Fibroblast of skin of left quadriceps (primary cell): ENCODE data around the gene MGAT3.
A peak's percentile ranks its signal among the peaks of the same experiment; 100 is the strongest.
"Not testable (repeated sequence)": the region's sequence is repeated elsewhere in the genome, so short reads cannot be mapped to it uniquely, and the experiment has no call there.

ENCODE experiments used
- DNase-seq, 2 experiments: peaks; one replicate each; pipeline ENCODE4 v3.0.0-alpha.2; 2013; ENCODE audit warnings: low read depth in 2 of 2

MGAT3 gene

DNA sequence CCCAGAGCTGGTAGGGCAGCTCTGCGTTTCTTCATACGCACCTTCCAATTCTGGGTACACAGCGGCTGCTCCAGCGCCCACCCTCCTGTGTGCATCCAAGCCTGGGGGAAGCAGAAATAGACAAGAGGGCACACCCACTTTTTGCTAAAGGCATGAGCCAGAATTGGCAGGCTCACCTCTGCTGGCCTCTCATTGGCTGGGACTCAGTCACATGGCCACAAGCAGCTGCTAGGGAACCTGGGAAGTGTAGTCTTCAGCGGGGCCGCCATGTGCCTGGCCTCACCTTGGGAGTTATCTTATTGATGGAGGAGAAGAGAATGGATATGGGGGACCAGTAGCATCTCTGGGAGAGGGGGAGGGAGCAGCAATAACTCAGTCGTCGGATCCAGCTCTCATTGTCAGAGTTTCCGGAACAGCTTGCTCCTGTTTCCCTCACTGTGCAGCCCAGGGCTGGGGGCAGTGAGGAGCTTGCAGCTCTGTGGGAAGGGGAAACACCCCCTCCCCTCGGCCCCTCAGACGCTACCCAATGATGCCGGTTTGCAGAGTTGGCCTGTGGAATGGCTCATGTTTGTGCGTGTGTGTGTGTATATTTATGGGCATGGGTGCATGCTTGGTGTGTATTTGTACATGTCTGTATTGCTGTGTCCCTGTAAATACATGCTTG, 33.5 kb downstream of the MGAT3 start:
- DNase-seq: peak in 1 of 2 experiments; percentile 12

- no peak for DNase-seq
Observed at GRCh38 chr22:39490966-39491680, 34.3 kb downstream of the MGAT3 start.

- DNase-seq: no peak
Observed at GRCh38 chr22:39491696-39492095, 34.9 kb downstream of the MGAT3 start.

GRCh38 chr22:39492186-39492585, 35.4 kb downstream of the MGAT3 start:
- no peak for DNase-seq

GRCh38 chr22:39493759-39494158, 36.9 kb downstream of the MGAT3 start:
- peak in 1 of 2 experiments; percentile 30 for DNase-seq

- no peak for DNase-seq
Observed at GRCh38 chr22:39494471-39495120, 37.8 kb downstream of the MGAT3 start.

DNA sequence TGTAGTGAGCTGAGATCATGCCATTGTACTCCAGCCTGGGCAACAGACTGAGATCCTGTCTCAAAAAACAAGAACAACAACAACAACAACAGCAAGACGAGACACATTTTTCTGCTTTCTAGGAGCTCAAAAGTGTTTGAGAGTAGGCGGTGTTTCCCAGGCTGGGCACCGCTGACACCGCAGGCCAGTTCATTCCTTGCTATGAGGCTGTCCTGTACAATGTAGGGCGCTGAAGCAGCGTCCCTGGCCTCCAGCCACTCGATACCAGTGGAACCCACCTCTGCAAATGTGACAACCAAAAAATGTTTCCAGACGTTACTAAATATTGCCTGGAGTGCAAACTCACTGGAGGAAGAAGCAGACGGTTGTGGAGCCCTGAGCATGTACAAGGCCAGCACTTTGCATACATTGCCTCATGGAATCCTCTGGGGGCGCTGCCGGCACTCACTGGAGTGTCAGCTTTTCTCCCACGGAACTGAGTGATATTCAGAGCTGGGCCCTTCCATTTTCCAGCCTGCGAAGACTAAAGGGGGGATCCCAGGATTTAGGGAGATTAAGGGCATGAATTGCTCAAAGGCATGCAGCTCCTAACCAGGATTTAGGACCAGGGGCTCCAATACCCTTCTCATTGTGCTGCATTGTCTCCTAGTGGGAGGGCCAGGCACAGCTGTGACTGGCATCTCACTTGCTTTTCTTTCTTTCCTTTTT, 39.5 kb downstream of the MGAT3 start:
- no peak for DNase-seq

DNA sequence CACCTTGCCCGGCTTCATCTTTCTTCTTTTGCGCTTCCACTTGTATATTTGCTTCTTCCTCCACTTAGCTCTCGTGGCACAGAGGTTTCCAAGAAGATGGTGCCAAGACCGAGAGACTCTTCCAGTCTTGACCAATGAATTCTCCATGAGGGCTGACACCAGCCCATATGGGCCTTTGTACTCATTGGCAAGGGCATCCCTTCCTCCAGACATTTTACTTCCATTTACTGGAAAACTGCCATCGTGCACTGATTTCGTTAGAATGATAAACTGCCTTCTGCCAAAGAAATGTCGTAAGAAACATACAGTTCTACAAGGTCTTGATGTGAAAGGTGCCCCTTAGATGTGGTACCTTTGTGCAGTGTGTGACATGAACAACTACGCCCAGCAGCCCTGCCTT, 40.6 kb downstream of the MGAT3 start:
- DNase-seq: no peak

GRCh38 chr22:39498368-39498767, 41.6 kb downstream of the MGAT3 start:
- DNase-seq: no peak

- no peak for DNase-seq
Observed at GRCh38 chr22:39498802-39499201, 42.0 kb downstream of the MGAT3 start.

GRCh38 chr22:39500101-39500500, 43.3 kb downstream of the MGAT3 start:
- DNase-seq: no peak

DNA sequence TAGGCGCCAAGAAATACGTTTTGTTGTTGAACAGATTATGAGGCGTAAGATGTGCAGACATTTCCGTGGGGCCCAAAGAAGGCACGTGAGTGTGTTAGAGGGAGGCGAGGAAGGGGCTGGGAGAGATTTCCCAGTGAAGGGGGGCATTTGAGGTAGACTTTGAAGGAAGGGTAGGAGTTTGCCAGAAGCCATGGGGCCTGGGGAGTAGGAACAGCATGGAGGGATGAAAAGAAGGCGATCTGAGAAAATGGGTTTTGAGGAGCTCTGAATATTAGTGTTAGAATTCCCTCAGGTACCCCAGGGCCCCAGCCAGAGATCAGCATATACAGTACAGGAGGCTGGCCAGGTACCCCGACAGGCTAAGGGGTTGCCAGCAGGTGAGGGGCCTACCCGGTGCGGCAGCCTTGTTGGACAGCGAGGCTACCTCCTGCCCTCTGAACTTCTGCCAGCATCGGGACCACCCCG, 44.9 kb downstream of the MGAT3 start:
- DNase-seq: no peak

- DNase-seq: peak; percentile 74 to 75
Observed at GRCh38 chr22:39502109-39502788, 45.4 kb downstream of the MGAT3 start, which contains the start of gene MIEF1. TSS of gene MIEF1 (plus strand) at chr22:39502290. CDS start at chr22:39511295, 9,005 bp downstream.

DNA sequence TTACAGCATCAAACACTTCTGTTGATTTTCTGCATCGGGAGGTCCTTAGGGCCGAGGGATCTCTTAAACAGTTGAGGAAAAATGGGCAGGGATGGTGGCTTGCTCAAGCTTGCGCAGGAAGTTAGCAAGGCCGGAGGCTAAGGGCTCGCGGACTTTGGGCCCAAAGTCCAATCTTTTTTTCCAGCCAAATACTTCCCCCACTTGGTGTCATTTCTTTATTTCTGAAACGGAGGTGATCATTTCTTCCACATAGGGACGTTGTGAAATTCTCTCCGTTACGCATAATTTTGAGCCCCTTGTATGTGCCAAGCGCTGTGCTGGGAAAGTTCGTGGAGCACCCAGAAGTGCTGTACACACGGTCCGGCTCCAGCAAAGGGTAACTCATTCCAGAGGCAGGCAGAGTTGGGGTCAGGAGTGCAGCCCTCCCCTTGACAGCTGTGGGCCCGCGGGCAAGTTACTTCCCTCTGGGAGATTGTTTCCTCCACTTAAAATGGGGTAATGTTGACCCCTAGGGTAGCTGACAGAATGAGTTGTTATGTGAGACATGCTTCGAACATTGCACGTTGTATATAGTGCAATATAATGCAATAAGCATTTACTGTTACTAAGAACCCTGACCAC, 46.1 kb downstream of the MGAT3 start:
- no peak for DNase-seq

- DNase-seq: no peak
Observed at GRCh38 chr22:39503630-39504029, 46.8 kb downstream of the MGAT3 start.

- DNase-seq: no peak
Observed at GRCh38 chr22:39504071-39504470, 47.3 kb downstream of the MGAT3 start.

DNA sequence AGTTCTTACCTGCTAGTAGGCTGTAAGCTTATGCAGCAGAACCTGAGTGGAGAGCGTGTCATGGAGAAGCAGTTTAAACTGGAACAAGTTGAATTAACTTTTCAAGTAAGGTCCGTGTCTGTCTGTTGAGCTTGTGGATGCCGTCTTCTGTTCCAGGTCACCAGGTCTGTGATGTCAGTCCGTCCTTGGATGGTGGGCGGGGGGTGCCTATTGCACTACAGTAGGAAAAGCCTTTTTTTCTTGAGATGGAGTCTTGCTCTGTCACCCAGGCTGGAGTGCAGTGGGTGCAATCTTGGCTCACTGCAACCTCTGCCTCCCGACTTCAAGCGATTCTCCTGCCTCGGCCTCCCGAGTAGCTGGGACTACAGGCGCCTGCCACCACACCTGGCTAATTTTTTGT, 50.2 kb downstream of the MGAT3 start:
- DNase-seq: not testable (repeated sequence)

DNA sequence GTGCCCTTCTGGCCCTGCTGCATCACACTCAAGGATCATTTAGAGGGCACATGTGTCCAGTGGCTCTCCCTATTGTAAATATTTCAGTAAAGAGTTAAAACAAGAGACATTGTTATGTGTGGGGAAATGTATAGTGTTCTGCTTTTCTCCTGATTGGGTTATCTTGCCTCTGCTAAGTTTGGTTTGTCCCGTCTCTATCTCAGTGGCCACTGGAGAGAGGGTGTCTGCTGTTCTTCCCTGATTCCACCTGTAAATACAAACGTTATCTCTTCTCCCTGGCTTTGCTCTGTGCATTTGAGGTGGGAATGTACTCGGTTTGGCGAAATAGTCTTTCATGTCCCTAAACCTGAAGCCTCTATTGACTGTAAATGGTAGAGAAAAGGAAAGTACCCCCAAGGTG, 51.6 kb downstream of the MGAT3 start:
- no peak for DNase-seq

GRCh38 chr22:39510529-39511149, 53.8 kb downstream of the MGAT3 start:
- DNase-seq: no peak

GRCh38 chr22:39511226-39511625, 54.4 kb downstream of the MGAT3 start:
- DNase-seq: no peak

DNA sequence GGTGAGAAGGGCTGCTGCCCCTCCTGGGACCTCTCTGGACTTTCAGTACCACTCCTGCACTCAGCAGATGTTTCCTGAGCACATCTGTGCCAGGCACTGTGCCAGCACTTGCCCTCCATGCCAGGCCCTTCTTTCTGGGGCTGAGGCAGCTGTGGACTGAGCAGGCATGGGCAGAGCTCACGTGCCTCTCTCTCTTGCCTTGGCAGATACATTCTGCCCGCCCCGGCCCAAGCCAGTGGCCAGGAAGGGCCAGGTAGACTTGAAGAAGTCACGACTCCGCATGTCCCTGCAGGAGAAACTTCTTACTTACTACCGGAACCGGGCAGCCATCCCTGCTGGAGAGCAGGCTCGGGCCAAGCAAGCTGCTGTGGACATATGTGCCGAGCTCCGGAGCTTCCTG, 55.2 kb downstream of the MGAT3 start:
- DNase-seq: no peak
